Measurements from ENCODE around the gene SLC39A10. TPM values are rescaled to one million over a fixed set of nuclear protein-coding genes. Genes with fewer than 3 reads are reported as not detected.
A peak's percentile ranks its signal among the peaks of the same experiment; 100 is the strongest.
"Not testable (repeated sequence)": the region's sequence is repeated elsewhere in the genome, so short reads cannot be mapped to it uniquely, and the experiment has no call there.

Gene SLC39A10
- total RNA-seq, 2 experiments from 2014 or later: 36.1 to 37.4 TPM

GRCh38 chr2:195662138-195662537 lies 5.1 kb downstream of the SLC39A10 start:
- DNase-seq: no peak
- peaks cover 1% of the 10 kb centered on the region for H3K9me3 Mint-ChIP-seq
- peaks cover 30% of the 10 kb centered on the region for H3K36me3 Mint-ChIP-seq
- no peak overlapping the region for H3K4me3 Mint-ChIP-seq
- ChIA-PET CTCF (interaction anchor here (0.7 to 5.7 kb wide), 5 partner anchors 10 to 405 kb away, joined by 3 to 46 read pairs (median 4); partner anchors contain the start of gene DNAH7), POLR2A (interaction anchor here (0.8 kb wide), 1 partner anchor 97 kb away, joined by 3 read pairs; no protein-coding TSS in a partner anchor)
- intact Hi-C loops (cut with micrococcal nuclease): no loop called here
- H3K27me3 Mint-ChIP-seq: peaks cover 1% of the 10 kb centered on the region
- peaks cover 52% of the 10 kb centered on the region for H3K4me1 Mint-ChIP-seq (ENCODE audit: low read depth)
- peak overlapping the region; percentile 25 for H3K27ac Mint-ChIP-seq

DNA sequence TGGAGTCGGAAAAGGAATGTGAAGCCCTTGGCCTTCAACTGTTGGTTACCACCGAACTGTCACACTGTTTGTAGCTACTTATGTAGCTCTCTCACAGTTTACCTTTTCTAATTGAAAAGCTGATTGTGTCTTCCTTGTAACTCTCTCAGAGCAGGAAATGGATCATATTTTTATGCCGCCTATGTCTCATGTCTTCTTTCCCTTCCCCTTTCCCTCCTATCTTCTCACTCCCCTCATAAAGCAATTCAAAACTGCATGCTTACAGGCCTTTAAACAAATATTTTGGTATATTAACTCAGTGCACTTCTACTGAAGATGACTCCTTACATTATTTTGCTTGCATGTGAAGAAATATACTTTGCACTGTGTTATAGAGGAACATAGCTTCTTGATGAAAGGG lies 6.0 kb downstream of the SLC39A10 start:
- peaks cover 56% of the 10 kb centered on the region for H3K4me1 Mint-ChIP-seq (ENCODE audit: low read depth)

GRCh38 chr2:195664528-195664927 lies 7.5 kb downstream of the SLC39A10 start:
- Mint-ChIP-seq H3K36me3 (peaks cover 9% of the 10 kb centered on the region), H3K4me3 (no peak overlapping the region), H3K27me3 (no peaks in the 10 kb centered on the region), H3K9me3 (no peaks in the 10 kb centered on the region), H3K27ac (peak overlapping the region; percentile 18), H3K4me1 (ENCODE audit: low read depth) (peaks cover 55% of the 10 kb centered on the region)
- DNase-seq: no peak
- POLR2A ChIA-PET: no interaction called here
- CTCF ChIA-PET: interaction anchor here (0.9 to 5.7 kb wide), 4 partner anchors 166 to 403 kb away, joined by 3 to 46 read pairs (median 4); partner anchors contain the start of gene DNAH7
- intact Hi-C loops (cut with micrococcal nuclease): loop anchor here (2.0 kb wide), 1 partner anchor 274 kb away; no protein-coding TSS in a partner anchor

More for the DNA sequence above, 6.0 kb downstream of the SLC39A10 start:
- ChIA-PET POLR2A (interaction anchor here (0.8 kb wide), 2 partner anchors 98 to 101 kb away, joined by 3 to 4 read pairs; no protein-coding TSS in a partner anchor), CTCF (interaction anchor here (0.6 to 5.7 kb wide), 7 partner anchors 9 to 510 kb away, joined by 3 to 46 read pairs (median 4); partner anchors contain the start of gene DNAH7)
- Mint-ChIP-seq H3K9me3 (no peaks in the 10 kb centered on the region), H3K36me3 (peaks cover 23% of the 10 kb centered on the region), H3K27ac (peak overlapping the region; percentile 59), H3K27me3 (no peaks in the 10 kb centered on the region), H3K4me3 (no peak overlapping the region)
- no peak for DNase-seq
- intact Hi-C loops (cut with micrococcal nuclease): no loop called here

DNA sequence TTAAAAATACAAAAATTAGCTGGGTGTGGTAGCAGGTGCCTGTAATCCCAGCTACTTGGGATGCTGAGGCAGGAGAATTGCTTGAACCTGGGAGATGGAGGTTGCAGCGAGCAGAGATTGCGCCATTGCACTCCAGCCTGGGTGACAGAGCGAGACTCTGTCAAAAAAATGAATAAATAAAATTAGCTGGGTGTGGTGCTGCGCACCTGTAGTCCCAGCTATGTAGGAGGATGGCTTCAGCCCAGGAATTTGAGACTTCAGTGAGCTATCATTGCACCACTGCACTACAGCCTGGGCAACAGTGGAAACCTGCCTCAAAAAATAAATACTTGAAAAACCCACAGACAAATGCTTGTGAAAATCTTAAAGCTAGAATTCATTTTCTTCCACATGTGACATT lies 8.1 kb downstream of the SLC39A10 start:
- H3K4me1 Mint-ChIP-seq (ENCODE audit: low read depth): peaks cover 49% of the 10 kb centered on the region
- CTCF ChIA-PET: interaction anchor here (1.0 to 5.7 kb wide), 3 partner anchors 16 to 402 kb away, joined by 3 to 46 read pairs (median 4); partner anchors contain the start of gene DNAH7
- not testable (repeated sequence) for DNase-seq, H3K27me3 Mint-ChIP-seq, H3K4me3 Mint-ChIP-seq, H3K27ac Mint-ChIP-seq, H3K36me3 Mint-ChIP-seq, H3K9me3 Mint-ChIP-seq
- intact Hi-C loops (cut with micrococcal nuclease): loop anchor here (2.0 kb wide), 1 partner anchor 274 kb away; no protein-coding TSS in a partner anchor
- POLR2A ChIA-PET: interaction anchor here (2.0 kb wide), 1 partner anchor 8 kb away, joined by 11 read pairs; the partner anchor contains the start of gene SLC39A10

GRCh38 chr2:195666113-195666712 lies 9.2 kb downstream of the SLC39A10 start:
- Mint-ChIP-seq H3K27me3 (no peaks in the 10 kb centered on the region), H3K36me3 (no peaks in the 10 kb centered on the region), H3K9me3 (no peaks in the 10 kb centered on the region), H3K4me3 (no peak overlapping the region), H3K4me1 (ENCODE audit: low read depth) (peaks cover 46% of the 10 kb centered on the region), H3K27ac (peak overlapping the region; percentile 47)
- DNase-seq: no peak
- ChIA-PET CTCF (interaction anchor here (0.7 to 5.7 kb wide), 6 partner anchors 133 to 412 kb away, joined by 3 to 46 read pairs (median 4); partner anchors contain the start of gene DNAH7), POLR2A (interaction anchor here (2.0 kb wide), 1 partner anchor 9 kb away, joined by 11 read pairs; the partner anchor contains the start of gene SLC39A10)
- intact Hi-C loops (cut with micrococcal nuclease): no loop called here

DNA sequence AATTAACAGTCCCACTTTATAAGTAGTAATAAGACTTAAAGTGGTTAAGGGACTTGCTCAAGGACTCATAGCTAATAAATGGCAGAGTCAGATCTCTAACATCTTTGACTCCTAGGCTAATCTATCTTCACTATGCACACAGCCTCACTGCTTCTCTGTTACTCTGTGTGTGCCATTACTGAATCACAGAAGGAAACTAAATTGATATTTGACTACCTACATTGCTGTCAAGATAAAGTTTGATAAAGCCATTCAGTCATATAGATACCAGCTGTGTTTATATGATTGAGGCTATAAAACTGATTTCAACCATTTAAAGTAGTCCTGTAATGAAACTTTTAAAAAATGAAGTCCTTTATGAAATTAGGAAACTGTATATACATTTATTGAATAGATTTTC lies 10.9 kb downstream of the SLC39A10 start:
- Mint-ChIP-seq H3K4me3 (no peak overlapping the region), H3K9me3 (no peaks in the 10 kb centered on the region), H3K27ac (no peak overlapping the region), H3K36me3 (peaks cover 3% of the 10 kb centered on the region), H3K4me1 (ENCODE audit: low read depth) (peaks cover 33% of the 10 kb centered on the region), H3K27me3 (no peaks in the 10 kb centered on the region)
- ChIA-PET CTCF (interaction anchor here (5.7 kb wide), 1 partner anchor 400 kb away, joined by 46 read pairs; the partner anchor contains the start of gene DNAH7), POLR2A (no interaction called here)
- no peak for DNase-seq
- intact Hi-C loops (cut with micrococcal nuclease): no loop called here

- no peak overlapping the region for H3K4me3 Mint-ChIP-seq
- H3K4me1 Mint-ChIP-seq (ENCODE audit: low read depth): peaks cover 30% of the 10 kb centered on the region
- CTCF ChIA-PET: interaction anchor here (1.0 to 1.4 kb wide), 2 partner anchors 10 to 268 kb away, joined by 3 to 7 read pairs; no protein-coding TSS in a partner anchor
- no peaks in the 10 kb centered on the region for H3K9me3 Mint-ChIP-seq
- no peaks in the 10 kb centered on the region for H3K27me3 Mint-ChIP-seq
- H3K27ac Mint-ChIP-seq: no peak overlapping the region
- H3K36me3 Mint-ChIP-seq: peaks cover 4% of the 10 kb centered on the region
- POLR2A ChIA-PET: interaction anchor here (0.9 kb wide), 1 partner anchor 10 kb away, joined by 3 read pairs; no protein-coding TSS in a partner anchor
- intact Hi-C loops (cut with micrococcal nuclease): no loop called here
- no peak for DNase-seq
Observed at GRCh38 chr2:195670191-195670590, 13.2 kb downstream of the SLC39A10 start.

DNA sequence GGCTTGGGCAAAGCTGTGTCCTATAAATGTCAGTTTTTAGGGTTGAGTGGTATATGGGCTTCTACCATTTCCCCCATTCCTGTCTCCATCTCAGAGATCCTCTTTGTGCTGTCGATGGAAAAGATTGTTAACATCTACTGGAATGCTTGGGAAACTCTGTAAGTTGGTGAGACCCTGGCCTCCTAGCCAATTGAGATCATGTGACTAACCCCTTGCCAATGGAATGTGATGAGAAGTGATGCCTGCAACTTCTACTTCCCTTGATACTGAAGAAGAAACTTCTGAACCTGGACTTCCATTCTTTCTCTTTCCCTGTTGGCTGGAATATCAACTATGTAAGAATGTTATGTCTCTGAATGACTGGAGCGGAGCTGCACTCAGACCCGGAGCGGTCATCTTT lies 14.5 kb downstream of the SLC39A10 start:
- no peak for DNase-seq
- H3K4me1 Mint-ChIP-seq (ENCODE audit: low read depth): peaks cover 26% of the 10 kb centered on the region
- peaks cover 6% of the 10 kb centered on the region for H3K36me3 Mint-ChIP-seq
- intact Hi-C loops (cut with micrococcal nuclease): no loop called here
- H3K4me3 Mint-ChIP-seq: no peak overlapping the region
- H3K9me3 Mint-ChIP-seq: no peaks in the 10 kb centered on the region
- ChIA-PET POLR2A (interaction anchor here (0.6 to 1.5 kb wide), 2 partner anchors 14 to 505 kb away, joined by 4 read pairs; partner anchors contain the start of gene SLC39A10), CTCF (interaction anchor here (1.2 to 1.4 kb wide), 3 partner anchors 9 to 395 kb away, joined by 3 to 4 read pairs (median 3); no protein-coding TSS in a partner anchor)
- H3K27me3 Mint-ChIP-seq: no peaks in the 10 kb centered on the region
- H3K27ac Mint-ChIP-seq: no peak overlapping the region

- no peak for DNase-seq
- peaks cover 6% of the 10 kb centered on the region for H3K36me3 Mint-ChIP-seq
- H3K27ac Mint-ChIP-seq: no peak overlapping the region
- H3K4me3 Mint-ChIP-seq: no peak overlapping the region
- intact Hi-C loops (cut with micrococcal nuclease): no loop called here
- CTCF ChIA-PET: interaction anchor here (1.2 to 1.4 kb wide), 4 partner anchors 10 to 394 kb away, joined by 3 to 6 read pairs (median 4); no protein-coding TSS in a partner anchor
- H3K27me3 Mint-ChIP-seq: no peaks in the 10 kb centered on the region
- no peaks in the 10 kb centered on the region for H3K9me3 Mint-ChIP-seq
- POLR2A ChIA-PET: interaction anchor here (1.5 kb wide), 1 partner anchor 15 kb away, joined by 4 read pairs; the partner anchor contains the start of gene SLC39A10
- H3K4me1 Mint-ChIP-seq (ENCODE audit: low read depth): peaks cover 26% of the 10 kb centered on the region
Observed at GRCh38 chr2:195672674-195673073, 15.6 kb downstream of the SLC39A10 start.

DNA sequence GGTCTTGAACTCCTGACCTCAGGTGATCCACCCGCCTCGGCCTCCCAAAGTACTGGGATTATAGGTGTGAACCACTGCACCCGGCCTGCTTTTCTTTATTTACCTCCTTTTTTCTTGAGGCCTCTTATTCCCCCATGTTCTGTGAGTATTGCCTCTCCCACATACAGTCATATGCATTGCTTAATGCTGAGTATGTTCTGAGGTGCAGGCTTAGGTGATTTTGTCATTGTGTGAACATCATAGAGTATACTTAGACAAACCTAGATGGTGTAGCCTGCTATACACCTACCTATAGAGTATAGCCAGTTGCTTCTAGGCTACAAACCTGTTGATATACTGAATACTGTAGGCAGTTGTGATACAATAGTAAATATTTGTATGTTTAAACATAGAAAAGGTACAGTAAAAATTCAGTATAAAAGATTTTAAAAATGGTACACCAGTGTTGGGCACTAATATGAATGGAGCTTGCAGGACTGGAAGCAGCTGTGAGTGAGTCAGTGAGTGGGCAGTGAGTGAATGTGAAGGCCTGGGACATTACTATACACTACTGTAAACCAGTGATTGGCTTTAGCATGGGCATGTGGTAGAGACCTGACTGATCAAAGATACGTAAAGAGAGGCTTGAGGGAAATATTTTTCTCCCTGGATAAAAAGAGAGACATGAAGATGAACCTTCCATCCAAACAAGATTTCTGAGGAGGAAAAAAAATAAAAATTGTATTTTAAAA lies 17.6 kb downstream of the SLC39A10 start:
- no peak for DNase-seq
- intact Hi-C loops (cut with micrococcal nuclease): no loop called here
- Mint-ChIP-seq H3K9me3 (no peaks in the 10 kb centered on the region), H3K36me3 (peaks cover 6% of the 10 kb centered on the region), H3K27ac (no peak overlapping the region), H3K4me3 (no peak overlapping the region), H3K4me1 (ENCODE audit: low read depth) (peaks cover 25% of the 10 kb centered on the region), H3K27me3 (no peaks in the 10 kb centered on the region)
- CTCF ChIA-PET: interaction anchor here (1.1 kb wide), 1 partner anchor 14 kb away, joined by 4 read pairs; no protein-coding TSS in a partner anchor
- POLR2A ChIA-PET: no interaction called here

- ChIA-PET CTCF (no interaction called here), POLR2A (no interaction called here)
- H3K4me3 Mint-ChIP-seq: no peak overlapping the region
- intact Hi-C loops (cut with micrococcal nuclease): no loop called here
- H3K9me3 Mint-ChIP-seq: no peaks in the 10 kb centered on the region
- H3K27me3 Mint-ChIP-seq: no peaks in the 10 kb centered on the region
- H3K27ac Mint-ChIP-seq: no peak overlapping the region
- DNase-seq: no peak
- peaks cover 33% of the 10 kb centered on the region for H3K4me1 Mint-ChIP-seq (ENCODE audit: low read depth)
- H3K36me3 Mint-ChIP-seq: peaks cover 18% of the 10 kb centered on the region
Observed at GRCh38 chr2:195675783-195676427, 18.9 kb downstream of the SLC39A10 start.

Data from activated CD4-positive, alpha-beta memory T cell treated with anti-CD3 and anti-CD28 coated beads for 36 hours (primary cell).